Measurements from ENCODE around the gene WDR89. TPM values are rescaled to one million over a fixed set of nuclear protein-coding genes. Genes with fewer than 3 reads are reported as not detected.
A peak's percentile ranks its signal among the peaks of the same experiment; 100 is the strongest.
"Not testable (repeated sequence)": the region's sequence is repeated elsewhere in the genome, so short reads cannot be mapped to it uniquely, and the experiment has no call there.

WDR89 gene
- total RNA-seq, 1 donor from 2014 or later = 9.2 TPM

GRCh38 chr14:63596998-63597658 lies 44.5 kb downstream of the WDR89 start:
- H3K27ac Mint-ChIP-seq (ENCODE audit: unreplicated experiment) = no peak overlapping the region
- H3K4me3 Mint-ChIP-seq (ENCODE audit: unreplicated experiment) = no peak overlapping the region

DNA sequence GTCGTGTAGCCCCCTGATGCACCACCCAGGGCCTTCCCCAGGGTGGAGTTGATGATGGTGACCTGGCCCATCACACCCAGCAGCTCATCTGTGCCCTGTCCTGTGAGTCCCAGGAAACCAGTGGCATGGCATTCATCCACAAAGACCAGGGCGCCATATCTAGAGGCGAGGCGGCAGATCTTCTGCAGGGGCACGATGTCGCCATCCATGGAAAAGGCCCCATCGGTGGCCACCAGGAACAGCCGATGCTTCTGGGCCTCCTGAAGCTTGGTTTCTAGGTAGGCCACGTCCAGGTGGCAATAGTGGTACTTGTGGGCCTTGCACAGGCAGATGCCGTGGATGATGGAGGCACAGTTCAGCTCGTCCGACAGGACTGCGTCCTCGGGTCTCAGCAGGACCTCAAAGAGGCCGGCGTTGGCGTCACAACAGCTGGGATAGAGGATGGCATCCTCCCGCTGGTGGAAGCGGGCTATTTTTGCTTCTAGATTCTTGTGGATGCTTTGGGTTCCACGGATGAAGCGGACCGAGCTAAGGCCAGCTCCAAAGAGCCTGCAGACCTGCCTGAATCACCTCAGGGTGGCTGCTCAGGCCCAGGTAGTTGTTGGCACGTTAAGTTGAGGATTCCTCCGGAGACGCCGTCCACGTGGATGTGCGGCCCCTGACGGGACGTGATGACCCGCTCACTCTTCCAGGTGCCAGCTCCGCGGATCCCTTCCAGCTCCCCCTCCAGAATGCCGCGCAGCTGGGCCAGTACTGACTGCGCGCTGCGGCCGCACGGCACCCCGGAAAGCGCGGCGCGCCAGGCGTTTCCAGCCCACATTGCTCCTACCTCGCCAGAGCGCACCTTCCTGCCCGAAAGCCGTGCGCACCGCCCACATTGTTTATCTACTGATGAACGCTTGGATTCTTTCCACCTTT lies 47.0 kb downstream of the WDR89 start:
- H3K9me3 Mint-ChIP-seq (ENCODE audit: unreplicated experiment) = peaks cover 6% of the 10 kb centered on the region
- no peaks in the 10 kb centered on the region for H3K27me3 Mint-ChIP-seq (ENCODE audit: unreplicated experiment)
- no peak for TF ChIP-seq CTCF (IDR thresholded peaks at IDR 0.05)
- H3K27ac Mint-ChIP-seq (ENCODE audit: unreplicated experiment) = no peak overlapping the region
- DNase-seq (ENCODE audit: extremely low spot score, unreplicated experiment) = peak; percentile 82
- peaks cover 26% of the 10 kb centered on the region for H3K36me3 Mint-ChIP-seq (ENCODE audit: unreplicated experiment)
- no peaks in the 10 kb centered on the region for H3K4me1 Mint-ChIP-seq (ENCODE audit: unreplicated experiment)
- no peak overlapping the region for H3K4me3 Mint-ChIP-seq (ENCODE audit: unreplicated experiment)

More at GRCh38 chr14:63596998-63597658, 44.5 kb downstream of the WDR89 start:
- no peak for DNase-seq (ENCODE audit: extremely low spot score, unreplicated experiment)
- no peak for TF ChIP-seq CTCF (IDR thresholded peaks at IDR 0.05)
- Mint-ChIP-seq H3K27me3 (ENCODE audit: unreplicated experiment) (no peaks in the 10 kb centered on the region), H3K4me1 (ENCODE audit: unreplicated experiment) (no peaks in the 10 kb centered on the region), H3K36me3 (ENCODE audit: unreplicated experiment) (peaks cover 29% of the 10 kb centered on the region), H3K9me3 (ENCODE audit: unreplicated experiment) (peaks cover 6% of the 10 kb centered on the region)

GRCh38 chr14:63583046-63583445 lies 58.6 kb downstream of the WDR89 start:
- not testable (repeated sequence) for DNase-seq (ENCODE audit: extremely low spot score, unreplicated experiment); H3K4me1 Mint-ChIP-seq (ENCODE audit: unreplicated experiment); H3K9me3 Mint-ChIP-seq (ENCODE audit: unreplicated experiment); H3K4me3 Mint-ChIP-seq (ENCODE audit: unreplicated experiment); H3K36me3 Mint-ChIP-seq (ENCODE audit: unreplicated experiment); H3K27me3 Mint-ChIP-seq (ENCODE audit: unreplicated experiment); H3K27ac Mint-ChIP-seq (ENCODE audit: unreplicated experiment)

GRCh38 chr14:63581491-63581890 lies 60.2 kb downstream of the WDR89 start:
- Mint-ChIP-seq H3K4me1 (ENCODE audit: unreplicated experiment) (no peaks in the 10 kb centered on the region), H3K27ac (ENCODE audit: unreplicated experiment) (no peak overlapping the region), H3K36me3 (ENCODE audit: unreplicated experiment) (no peaks in the 10 kb centered on the region), H3K9me3 (ENCODE audit: unreplicated experiment) (no peaks in the 10 kb centered on the region), H3K4me3 (ENCODE audit: unreplicated experiment) (no peak overlapping the region), H3K27me3 (ENCODE audit: unreplicated experiment) (no peaks in the 10 kb centered on the region)
- no peak for TF ChIP-seq CTCF (IDR thresholded peaks at IDR 0.05)
- no peak for DNase-seq (ENCODE audit: extremely low spot score, unreplicated experiment)

- Mint-ChIP-seq H3K4me3 (ENCODE audit: unreplicated experiment) (no peak overlapping the region), H3K9me3 (ENCODE audit: unreplicated experiment) (no peaks in the 10 kb centered on the region), H3K27ac (ENCODE audit: unreplicated experiment) (no peak overlapping the region), H3K4me1 (ENCODE audit: unreplicated experiment) (peaks cover 3% of the 10 kb centered on the region), H3K36me3 (ENCODE audit: unreplicated experiment) (no peaks in the 10 kb centered on the region), H3K27me3 (ENCODE audit: unreplicated experiment) (no peaks in the 10 kb centered on the region)
- no peak for DNase-seq (ENCODE audit: extremely low spot score, unreplicated experiment)
- no peak for TF ChIP-seq CTCF (IDR thresholded peaks at IDR 0.05)
These were observed 63.4 kb downstream of the WDR89 start for GRCh38 chr14:63578300-63578699.
